Measurements from ENCODE around the gene FAM3D.

DNA sequence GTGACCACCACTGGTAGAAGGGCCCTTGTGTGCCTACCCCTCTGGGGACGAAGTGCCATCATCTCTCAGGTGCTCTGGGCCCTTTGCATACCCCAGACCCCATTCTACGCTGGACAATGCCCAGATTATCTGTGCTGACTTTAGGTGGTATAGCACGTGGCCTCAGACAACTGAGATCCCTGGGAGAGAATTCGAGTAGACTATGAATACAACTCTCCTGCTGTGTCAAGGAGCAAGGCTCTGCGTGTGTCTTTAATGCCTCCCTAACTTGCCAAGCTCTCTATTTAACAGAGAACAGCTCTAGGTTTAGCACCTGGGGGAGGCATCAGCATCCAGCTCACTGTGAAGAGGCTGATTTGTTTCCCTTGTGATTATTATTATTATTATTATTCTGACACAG, 29.1 kb downstream of the FAM3D start:
- TF ChIP-seq, protein P1, sequence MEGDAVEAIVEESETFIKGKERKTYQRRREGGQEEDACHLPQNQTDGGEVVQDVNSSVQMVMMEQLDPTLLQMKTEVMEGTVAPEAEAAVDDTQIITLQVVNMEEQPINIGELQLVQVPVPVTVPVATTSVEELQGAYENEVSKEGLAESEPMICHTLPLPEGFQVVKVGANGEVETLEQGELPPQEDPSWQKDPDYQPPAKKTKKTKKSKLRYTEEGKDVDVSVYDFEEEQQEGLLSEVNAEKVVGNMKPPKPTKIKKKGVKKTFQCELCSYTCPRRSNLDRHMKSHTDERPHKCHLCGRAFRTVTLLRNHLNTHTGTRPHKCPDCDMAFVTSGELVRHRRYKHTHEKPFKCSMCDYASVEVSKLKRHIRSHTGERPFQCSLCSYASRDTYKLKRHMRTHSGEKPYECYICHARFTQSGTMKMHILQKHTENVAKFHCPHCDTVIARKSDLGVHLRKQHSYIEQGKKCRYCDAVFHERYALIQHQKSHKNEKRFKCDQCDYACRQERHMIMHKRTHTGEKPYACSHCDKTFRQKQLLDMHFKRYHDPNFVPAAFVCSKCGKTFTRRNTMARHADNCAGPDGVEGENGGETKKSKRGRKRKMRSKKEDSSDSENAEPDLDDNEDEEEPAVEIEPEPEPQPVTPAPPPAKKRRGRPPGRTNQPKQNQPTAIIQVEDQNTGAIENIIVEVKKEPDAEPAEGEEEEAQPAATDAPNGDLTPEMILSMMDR (IDR thresholded peaks at IDR 0.05), result no peak
- no peak for TF ChIP-seq POLR2A (IDR thresholded peaks at IDR 0.05)

Measured in adrenal gland (tissue), 5 donors.